Esophagus mucosa (tissue), 1 donor: ENCODE measurements around the gene GCLC. TPM values are rescaled to one million over a fixed set of nuclear protein-coding genes. Genes with fewer than 3 reads are reported as not detected.
"Not testable (repeated sequence)": the region's sequence is repeated elsewhere in the genome, so short reads cannot be mapped to it uniquely, and the experiment has no call there.

ENCODE experiments used
- ATAC-seq: fragments of 200-7000 bp; cut with Tn5 transposase; one replicate; pipeline ENCODE4 v1.9.1; 2020
- total RNA-seq: library from RNA; stranded (reverse); gene quantifications from one replicate; pipeline ENCODE4 v1.2.4, GENCODE V29; 2023
- donor health status: DM: yes; HTN: yes; CAD: no.

The GCLC gene
- total RNA-seq: 24.5 TPM

- ATAC-seq: peak; percentile 83
These were observed at the start of gene GCLC for GRCh38 chr6:53544470-53545308. TSS of gene GCLC (minus strand) at chr6:53545101. CDS start at chr6:53544645, 456 bp downstream.

- ATAC-seq: no peak
These were observed 49.7 kb upstream of the GCLC start for GRCh38 chr6:53594596-53594995.

GRCh38 chr6:53593001-53593488 is 48.1 kb upstream of the GCLC start:
- ATAC-seq: peak; percentile 71

GRCh38 chr6:53591873-53592272 is 47.0 kb upstream of the GCLC start:
- no peak for ATAC-seq

GRCh38 chr6:53588816-53589509 is 44.1 kb upstream of the GCLC start:
- ATAC-seq: no peak

- no peak for ATAC-seq
These were observed 42.4 kb upstream of the GCLC start for GRCh38 chr6:53587291-53587690.

GRCh38 chr6:53585208-53585900 is 40.5 kb upstream of the GCLC start:
- ATAC-seq: no peak

- ATAC-seq: no peak
These were observed 39.8 kb upstream of the GCLC start for GRCh38 chr6:53584726-53585125.

GRCh38 chr6:53583451-53583850 is 38.5 kb upstream of the GCLC start:
- no peak for ATAC-seq

- peak; percentile 17 for ATAC-seq
These were observed 38.1 kb upstream of the GCLC start for GRCh38 chr6:53582963-53583362.

- ATAC-seq: no peak
These were observed 37.0 kb upstream of the GCLC start for GRCh38 chr6:53581856-53582255.

GRCh38 chr6:53581173-53581773 is 36.4 kb upstream of the GCLC start:
- peak; percentile 20 for ATAC-seq

GRCh38 chr6:53579338-53579737 is 34.4 kb upstream of the GCLC start:
- ATAC-seq: no peak

- ATAC-seq: no peak
These were observed 33.5 kb upstream of the GCLC start for GRCh38 chr6:53578371-53578770.

GRCh38 chr6:53573299-53573698 is 28.4 kb upstream of the GCLC start:
- ATAC-seq: no peak

- ATAC-seq: not testable (repeated sequence)
These were observed 27.5 kb upstream of the GCLC start for GRCh38 chr6:53572379-53572778.

- ATAC-seq: no peak
These were observed 24.1 kb upstream of the GCLC start for GRCh38 chr6:53568776-53569616.

- ATAC-seq: no peak
These were observed 22.8 kb upstream of the GCLC start for GRCh38 chr6:53567701-53568100.

GRCh38 chr6:53566755-53567154 is 21.9 kb upstream of the GCLC start:
- ATAC-seq: no peak

GRCh38 chr6:53565886-53566285 is 21.0 kb upstream of the GCLC start:
- ATAC-seq: no peak

GRCh38 chr6:53564401-53565065 is 19.6 kb upstream of the GCLC start:
- no peak for ATAC-seq
